GM12878 (cell line): ENCODE measurements around the gene IRF6. TPM values are rescaled to one million over a fixed set of nuclear protein-coding genes. Genes with fewer than 3 reads are reported as not detected.

Experiments
- ATAC-seq: fragments of 200-7000 bp; cut with Tn5 transposase; 3 replicates; pipeline ENCODE4 v1.9.1; 2020; ENCODE audit warnings: mild to moderate bottlenecking, moderate library complexity
- BruUV-seq: library from RNA; stranded (reverse); fragments of 400-500 nt; replicated peaks from 2 replicates; lab custom pipeline; 2021; lab: Mats Ljungman, UMichigan
- CTCF ChIA-PET: fragments of 300-600 bp; sonication (Branson Sonifier 250); formaldehyde crosslinking; extraction: SDS; loops from one replicate; lab custom pipeline; 2021; ENCODE audit warnings: inconsistent platforms; lab: Yijun Ruan, JAX
- POLR2A ChIA-PET: fragments of 350-600 bp; formaldehyde crosslinking; extraction: SDS; loops from one replicate; lab custom pipeline; 2021; ENCODE audit warnings: inconsistent platforms; lab: Charles Lee
- RAD21 ChIA-PET: fragments of 300-600 bp; sonication (Branson Sonifier 250); formaldehyde crosslinking; loops from one replicate; lab custom pipeline; 2023; ENCODE audit warnings: antibody characterized with exemption; ENCODE audit not compliant: unreplicated experiment; lab: Charles Lee
- SMC1A ChIA-PET: fragments of 300-600 bp; sonication (Branson Sonifier 250); formaldehyde crosslinking; loops from one replicate; lab custom pipeline; 2023; ENCODE audit not compliant: unreplicated experiment, uncharacterized antibody; lab: Charles Lee
- DNase-seq: peaks from one replicate; pipeline ENCODE4 v3.0.0-alpha.2; 2011; ENCODE audit warnings: low read depth, low spot score
- FAIRE-seq: peaks from 3 replicates; lab custom pipeline; 2011; peaks lifted over from hg19 to GRCh38; lab: Jason Lieb, UNC
- H2AFZ ChIP-seq: 2 replicates; pipeline ENCODE4 v1.6.0; 2011; ENCODE audit warnings: low read depth, low read length, control low read depth; ENCODE audit not compliant: control insufficient read depth
- H3K27ac ChIP-seq: 2 replicates; pipeline ENCODE4 v1.5.1; 2011; ENCODE audit warnings: control low read depth; ENCODE audit not compliant: control insufficient read depth, insufficient read depth
- H3K27me3 ChIP-seq, 2 experiments: replicated peaks in 1 of 2; 2 replicates each; pipeline versions ENCODE4 v1.6.0 to v1.6.1; 2011; ENCODE audit warnings: low read length in 1 of 2; ENCODE audit not compliant: control insufficient read depth in 2 of 2, insufficient read depth in 2 of 2
- H3K36me3 ChIP-seq, 2 experiments: 2 replicates each; pipeline ENCODE4 v1.5.1; 2011; ENCODE audit warnings: low read length in 1 of 2; ENCODE audit not compliant: control insufficient read depth in 2 of 2, insufficient read depth in 2 of 2
- H3K4me1 ChIP-seq: 2 replicates; pipeline ENCODE4 v1.6.1; 2011; ENCODE audit warnings: mild to moderate bottlenecking, low read length, moderate library complexity, mixed read lengths; ENCODE audit not compliant: control insufficient read depth, insufficient read depth
- H3K4me2 ChIP-seq: 2 replicates; pipeline ENCODE4 v1.6.0; 2011; ENCODE audit warnings: control low read depth; ENCODE audit not compliant: control insufficient read depth, insufficient read depth
- H3K4me3 ChIP-seq: fragments of 200-600 bp; sonication (generic); 2 replicates; pipeline ENCODE4 v1.5.1; 2016
- H3K79me2 ChIP-seq: 2 replicates; pipeline ENCODE4 v1.6.0; 2011; ENCODE audit warnings: low read length; ENCODE audit not compliant: control insufficient read depth, insufficient read depth
- H3K9ac ChIP-seq: 2 replicates; pipeline ENCODE4 v1.8.0; 2011; ENCODE audit warnings: low read length, control low read depth, mixed read lengths; ENCODE audit not compliant: control insufficient read depth, insufficient read depth
- H3K9me3 ChIP-seq: replicated peaks from 3 replicates; pipeline ENCODE4 v1.5.1; 2011; ENCODE audit warnings: mild to moderate bottlenecking, low read length; ENCODE audit not compliant: control insufficient read depth, insufficient read depth
- H4K20me1 ChIP-seq: 2 replicates; pipeline ENCODE4 v1.6.0; 2011; ENCODE audit not compliant: control insufficient read depth, insufficient read depth
- CBX5 ChIP-seq: sonication (generic); IDR thresholded peaks from 2 replicates; pipeline ENCODE4 v1.6.1; 2016; ENCODE audit warnings: low read depth, moderate library complexity, mild to moderate bottlenecking, inconsistent platforms
- GATAD2B ChIP-seq: fragments of 450-650 bp; conservative IDR thresholded peaks from 2 replicates; pipeline ENCODE4 v1.6.1; 2017; ENCODE audit warnings: low read depth, mild to moderate bottlenecking, moderate library complexity
- MEF2A ChIP-seq: IDR thresholded peaks from 2 replicates; pipeline ENCODE4 v1.6.1; 2011; ENCODE audit warnings: low read depth, mild to moderate bottlenecking, low read length, moderate library complexity; ENCODE audit not compliant: insufficient read depth
- MTA2 ChIP-seq: fragments of 450-650 bp; IDR thresholded peaks from 2 replicates; pipeline ENCODE4 v1.6.1; 2016; ENCODE audit warnings: low read depth, mild to moderate bottlenecking, moderate library complexity
- POLR2AphosphoS2 ChIP-seq: IDR thresholded peaks from 2 replicates; pipeline ENCODE4 v1.6.1; 2011; ENCODE audit warnings: low read depth, mild to moderate bottlenecking, low read length, improper control_type of control experiment, moderate library complexity
- RAD21 ChIP-seq: IDR thresholded peaks from 2 replicates; pipeline ENCODE4 v1.6.1; 2011; ENCODE audit warnings: mild to moderate bottlenecking, low read depth, low read length, moderate library complexity; ENCODE audit not compliant: insufficient read depth
- RB1 ChIP-seq: fragments of 450-650 bp; formaldehyde crosslinking; IDR thresholded peaks from 2 replicates; pipeline ENCODE4 v1.6.1; 2017; ENCODE audit warnings: mild to moderate bottlenecking, borderline replicate concordance
- TCF12 ChIP-seq: IDR thresholded peaks from 2 replicates; pipeline ENCODE4 v1.6.1; 2011; ENCODE audit warnings: low read depth, mild to moderate bottlenecking, low read length
- WRNIP1 ChIP-seq: IDR thresholded peaks from 2 replicates; pipeline ENCODE4 v1.6.1; 2011; ENCODE audit warnings: low read depth, low read length, improper control_type of control experiment, borderline replicate concordance
- ZSCAN29 ChIP-seq: fragments of 450-650 bp; IDR thresholded peaks from 2 replicates; pipeline ENCODE4 v1.6.1; 2017; ENCODE audit warnings: mild to moderate bottlenecking, moderate library complexity
- WGBS: methylation state at CpG from one replicate; pipeline ENCODE4 v1.1.6; 2016; ENCODE audit warnings: low lambda C conversion rate; ENCODE audit not compliant: insufficient replicate concordance, insufficient coverage; ENCODE audit errors: missing lambda C conversion rate; 5-methylcytosine and 5-hydroxymethylcytosine counted together
- in situ Hi-C: fragments of 300-500 bp; cut with MboI; formaldehyde crosslinking; loops from 9 replicates; pipeline ENCODE4 v1.14.3; 2018; ENCODE audit warnings: mixed read lengths
- intact Hi-C: fragments of 100-400 bp; cut with micrococcal nuclease; formaldehyde crosslinking; loops from one replicate; pipeline ENCODE4 v1.14.2; 2022; ENCODE audit not compliant: unreplicated experiment
- polyA plus RNA-seq, 11 experiments: library from polyadenylated mRNA; depleted of rRNA in 4 of 11; unstranded in 6 of 11; stranded (reverse) in 5 of 11; fragments of >200 nt; fragmentation: Nextera tagmentation in 4 of 11; fragmentation: Illumina TruSeq in 1 of 11; extraction: Ambion mirVana in 4 of 11; extraction: Trizol in 1 of 11; gene quantifications; 1 replicate in 1 of 11; 2 replicates in 10 of 11; pipeline versions ENCODE4 v1.2.1 to v1.2.3, GENCODE V29; 2011 to 2016; ENCODE audit warnings: inconsistent platforms in 2 of 11, missing spikeins in 2 of 11, low read depth in 1 of 11
- total RNA-seq, 4 experiments: library from RNA; depleted of rRNA in 3 of 4; stranded (reverse); fragments of >200 nt in 3 of 4; fragmentation: Illumina TruSeq in 1 of 4; extraction: Trizol in 1 of 4; gene quantifications; 2 replicates each; pipeline versions ENCODE4 v1.2.1 to v1.2.3, GENCODE V29; 2013 to 2021

Gene IRF6
- total and polyA plus RNA-seq, 10 of the 15 experiments (the other 5 are each of a cell fraction or from before 2014, with no cell fraction given) = 0.04 to 0.50 (median 0.09) TPM; not detected in 1

DNA sequence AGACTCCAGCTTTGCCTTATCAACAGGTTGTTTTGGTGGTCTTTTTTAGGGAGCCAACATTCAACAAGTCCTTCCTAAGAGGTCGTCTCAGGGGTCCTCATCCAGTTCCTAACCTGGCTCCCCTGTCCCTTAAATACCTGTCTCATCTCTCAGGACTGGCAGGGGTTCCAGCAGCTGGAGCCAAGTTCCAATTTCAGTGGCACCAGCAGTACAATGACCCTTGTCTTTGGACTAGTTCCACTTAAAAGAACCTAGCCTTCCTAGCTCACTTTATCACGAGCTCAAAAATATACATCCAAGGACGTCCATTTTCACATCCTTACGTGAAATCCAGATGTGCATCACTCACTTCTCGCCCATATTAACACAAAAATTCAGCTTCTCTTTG, 68.8 kb downstream of the IRF6 start:
- CTCF ChIA-PET = interaction anchor here (1.3 to 3.0 kb wide), 5 partner anchors 9 to 139 kb away, joined by 3 to 36 read pairs (median 5); no protein-coding TSS in a partner anchor
- intact Hi-C loops = no loop called here

DNA sequence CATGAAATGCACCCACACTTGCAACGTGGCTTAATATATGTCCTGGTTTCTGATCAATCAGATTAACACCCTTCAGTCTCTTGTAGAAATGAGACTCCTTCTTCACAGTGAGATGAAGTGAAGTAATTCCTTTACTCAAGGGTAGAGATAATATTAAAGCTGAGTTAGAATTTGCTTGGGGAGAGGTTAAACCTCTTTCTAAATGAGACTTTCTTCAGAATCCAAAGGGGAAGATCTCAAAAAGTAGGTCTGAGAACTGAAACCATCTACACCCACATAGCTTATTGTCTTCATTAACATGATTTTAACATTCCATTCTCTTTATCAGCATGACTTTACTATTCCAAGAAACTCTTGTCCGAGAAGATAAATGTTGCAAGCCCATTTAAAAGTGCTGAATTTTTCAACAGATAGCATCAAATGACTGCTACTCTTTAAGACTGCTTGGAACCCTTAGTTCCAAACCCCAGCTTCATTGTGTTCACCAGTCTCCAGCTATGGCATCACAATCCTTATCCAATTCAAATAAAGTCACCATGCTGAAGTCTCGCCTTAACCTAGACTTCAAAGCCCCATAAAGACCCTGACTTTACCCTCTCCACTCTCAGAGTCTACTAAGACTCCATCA, 69.3 kb downstream of the IRF6 start:
- Histone ChIP-seq H3K4me3 (no peak overlapping the region), H3K9ac (no peak overlapping the region), H4K20me1 (no peaks in the 10 kb centered on the region), H3K79me2 (no peaks in the 10 kb centered on the region), H3K27me3 (no peaks in the 10 kb centered on the region), H3K4me2 (no peak overlapping the region), H2AFZ (no peak overlapping the region), H3K9me3 (no peaks in the 10 kb centered on the region), H3K36me3 (no peaks in the 10 kb centered on the region), H3K27ac (no peak overlapping the region), H3K4me1 (no peaks in the 10 kb centered on the region; the same call in 1 of the 2 replicates)
- ChIA-PET RAD21 (interaction anchor here (0.8 to 2.1 kb wide), 6 partner anchors 9 to 139 kb away, joined by 3 to 8 read pairs (median 4); no protein-coding TSS in a partner anchor), SMC1A (interaction anchor here (1.2 to 2.9 kb wide), 11 partner anchors 9 to 130 kb away, joined by 4 to 14 read pairs (median 4); no protein-coding TSS in a partner anchor), CTCF (interaction anchor here (1.3 to 3.0 kb wide), 6 partner anchors 8 to 139 kb away, joined by 3 to 36 read pairs (median 6); no protein-coding TSS in a partner anchor), POLR2A (no interaction called here)
- in situ Hi-C loops (no loop called here), intact Hi-C loops (no loop called here)
- TF ChIP-seq TCF12 (no peak), RB1 (no peak), MTA2 (no peak), WRNIP1 (no peak)
- WGBS = 11% methylated on average over 3 of the region's 3 CpGs
- DNase-seq (no peak), FAIRE-seq (no peak), ATAC-seq (no peak)
- no TSS peak for BruUV-seq

More for the DNA sequence above, 68.8 kb downstream of the IRF6 start:
- H3K27ac ChIP-seq = no peak overlapping the region
- no peak for ATAC-seq
- RAD21 ChIA-PET = interaction anchor here (0.8 to 2.1 kb wide), 7 partner anchors 9 to 140 kb away, joined by 3 to 8 read pairs (median 3); no protein-coding TSS in a partner anchor
- POLR2A ChIA-PET = interaction anchor here (1.1 to 1.3 kb wide), 3 partner anchors 10 to 79 kb away, joined by 3 to 5 read pairs (median 3); no protein-coding TSS in a partner anchor
- no peaks in the 10 kb centered on the region for H3K27me3 ChIP-seq
- TF ChIP-seq RAD21 (no peak), CBX5 (no peak), MEF2A (no peak), ZSCAN29 (no peak), GATAD2B (no peak), POLR2AphosphoS2 (no peak)
- TF ChIP-seq, all 136 proteins: peak for 0
- DNase-seq (no peak), FAIRE-seq (no peak)
- H4K20me1 ChIP-seq = no peaks in the 10 kb centered on the region
- WGBS = 24% methylated on average over 5 of the region's 5 CpGs
- no peaks in the 10 kb centered on the region; the same call in 1 of the 2 replicates for H3K4me1 ChIP-seq
- H3K79me2 ChIP-seq = no peaks in the 10 kb centered on the region
- H3K4me3 ChIP-seq = no peak overlapping the region
- H3K9ac ChIP-seq = no peak overlapping the region
- H2AFZ ChIP-seq = no peak overlapping the region
- no TSS peak for BruUV-seq
- in situ Hi-C loops = no loop called here
- no peaks in the 10 kb centered on the region for H3K9me3 ChIP-seq
- SMC1A ChIA-PET = interaction anchor here (0.6 to 2.9 kb wide), 12 partner anchors 9 to 130 kb away, joined by 3 to 14 read pairs (median 4); no protein-coding TSS in a partner anchor
- H3K4me2 ChIP-seq = no peak overlapping the region
- H3K36me3 ChIP-seq = no peaks in the 10 kb centered on the region
